Measurements from ENCODE around the gene CACNG3. TPM values are rescaled to one million over a fixed set of nuclear protein-coding genes. Genes with fewer than 3 reads are reported as not detected.
"Not testable (repeated sequence)": the region's sequence is repeated elsewhere in the genome, so short reads cannot be mapped to it uniquely, and the experiment has no call there.

Gene CACNG3
- total RNA-seq, 1 donor from 2014 or later = not detected

- intact Hi-C loops (cut with micrococcal nuclease) = no loop called here
- ATAC-seq = no peak
- no peak for DNase-seq
Observed at GRCh38 chr16:24319126-24319814, 63.1 kb downstream of the CACNG3 start.

- intact Hi-C loops (cut with micrococcal nuclease) = no loop called here
- ATAC-seq (no peak), DNase-seq (no peak)
Observed at GRCh38 chr16:24322106-24322505, 66.0 kb downstream of the CACNG3 start.

GRCh38 chr16:24324421-24324820 lies 68.3 kb downstream of the CACNG3 start:
- ATAC-seq = no peak
- no peak for DNase-seq
- intact Hi-C loops (cut with micrococcal nuclease) = no loop called here

GRCh38 chr16:24328835-24329452 lies 72.8 kb downstream of the CACNG3 start:
- ATAC-seq (no peak), DNase-seq (no peak)
- intact Hi-C loops (cut with micrococcal nuclease) = no loop called here

- intact Hi-C loops (cut with micrococcal nuclease) = no loop called here
- DNase-seq (no peak), ATAC-seq (no peak)
Observed at GRCh38 chr16:24332178-24332577, 76.0 kb downstream of the CACNG3 start.

GRCh38 chr16:24332582-24333090 lies 76.5 kb downstream of the CACNG3 start:
- ATAC-seq (no peak), DNase-seq (no peak)
- intact Hi-C loops (cut with micrococcal nuclease) = no loop called here

GRCh38 chr16:24336491-24336890 lies 80.4 kb downstream of the CACNG3 start:
- intact Hi-C loops (cut with micrococcal nuclease) = no loop called here
- no peak for DNase-seq
- no peak for ATAC-seq

GRCh38 chr16:24337013-24337412 lies 80.9 kb downstream of the CACNG3 start:
- ATAC-seq = no peak
- intact Hi-C loops (cut with micrococcal nuclease) = no loop called here
- no peak for DNase-seq

GRCh38 chr16:24343829-24344228 lies 87.7 kb downstream of the CACNG3 start:
- DNase-seq; intact Hi-C loops (cut with micrococcal nuclease); ATAC-seq: not testable (repeated sequence)

- no peak for ATAC-seq
- intact Hi-C loops (cut with micrococcal nuclease) = no loop called here
- no peak for DNase-seq
Observed at GRCh38 chr16:24344784-24345183, 88.6 kb downstream of the CACNG3 start.

- no peak for ATAC-seq
- DNase-seq = no peak
- intact Hi-C loops (cut with micrococcal nuclease) = no loop called here
Observed at GRCh38 chr16:24345704-24346103, 89.6 kb downstream of the CACNG3 start.

GRCh38 chr16:24346734-24347133 lies 90.6 kb downstream of the CACNG3 start:
- no peak for DNase-seq
- no peak for ATAC-seq
- intact Hi-C loops (cut with micrococcal nuclease) = no loop called here

- DNase-seq (no peak), ATAC-seq (no peak)
- intact Hi-C loops (cut with micrococcal nuclease) = no loop called here
Observed at GRCh38 chr16:24347556-24347955, 91.4 kb downstream of the CACNG3 start.

- intact Hi-C loops (cut with micrococcal nuclease) = no loop called here
Observed at GRCh38 chr16:24348545-24349290, 92.6 kb downstream of the CACNG3 start.

GRCh38 chr16:24349320-24349719 lies 93.2 kb downstream of the CACNG3 start:
- ATAC-seq = no peak
- intact Hi-C loops (cut with micrococcal nuclease) = no loop called here

More at GRCh38 chr16:24348545-24349290, 92.6 kb downstream of the CACNG3 start:
- no peak for DNase-seq
- ATAC-seq = no peak

GRCh38 chr16:24352746-24353145 lies 96.6 kb downstream of the CACNG3 start:
- DNase-seq (no peak), ATAC-seq (no peak)
- intact Hi-C loops (cut with micrococcal nuclease) = no loop called here

More at GRCh38 chr16:24349320-24349719, 93.2 kb downstream of the CACNG3 start:
- no peak for DNase-seq

- intact Hi-C loops (cut with micrococcal nuclease) = no loop called here
- ATAC-seq = no peak
- no peak for DNase-seq
Observed at GRCh38 chr16:24353622-24354021, 97.5 kb downstream of the CACNG3 start.

- DNase-seq (no peak), ATAC-seq (no peak)
- intact Hi-C loops (cut with micrococcal nuclease) = no loop called here
Observed at GRCh38 chr16:24357511-24357910, 101.4 kb downstream of the CACNG3 start.

GRCh38 chr16:24358117-24358516 lies 102.0 kb downstream of the CACNG3 start:
- DNase-seq = no peak
- no peak for ATAC-seq
- intact Hi-C loops (cut with micrococcal nuclease) = no loop called here

GRCh38 chr16:24359490-24359889 lies 103.4 kb downstream of the CACNG3 start:
- intact Hi-C loops (cut with micrococcal nuclease) = no loop called here

More at GRCh38 chr16:24359490-24359889, 103.4 kb downstream of the CACNG3 start:
- DNase-seq = no peak
- no peak for ATAC-seq
